Measurements from ENCODE around the gene MTSS2.

MTSS2 gene

DNA sequence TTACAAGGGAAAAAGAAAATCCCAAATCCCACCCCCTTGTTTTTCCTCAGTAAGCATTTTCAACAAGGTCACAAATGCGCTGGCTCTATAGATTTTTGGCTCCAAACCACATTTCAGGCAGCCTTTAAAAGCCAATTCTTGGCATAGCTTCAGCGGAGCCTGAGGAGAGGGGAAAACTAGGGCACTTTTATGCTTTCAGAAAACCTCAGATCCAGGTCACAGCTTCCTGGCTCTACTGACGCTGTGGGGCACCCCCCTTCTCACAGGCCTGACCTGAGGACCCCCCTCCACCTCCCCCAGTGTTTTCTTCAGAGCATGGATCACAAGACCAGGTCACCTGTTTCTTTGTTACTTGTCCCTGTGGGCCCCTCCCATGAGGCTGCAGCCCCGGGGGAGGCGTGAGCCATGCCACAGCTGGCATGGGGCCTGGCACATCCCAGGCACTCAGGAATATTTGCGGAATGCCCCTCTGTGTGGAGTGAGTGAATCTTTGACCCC is 30.1 kb upstream of the MTSS2 start:
- Histone ChIP-seq H3K4me3 (no peak overlapping the region), H3K27ac (peak overlapping the region in 18 of 21 experiments; percentile 32 to 91 (median 74))

DNA sequence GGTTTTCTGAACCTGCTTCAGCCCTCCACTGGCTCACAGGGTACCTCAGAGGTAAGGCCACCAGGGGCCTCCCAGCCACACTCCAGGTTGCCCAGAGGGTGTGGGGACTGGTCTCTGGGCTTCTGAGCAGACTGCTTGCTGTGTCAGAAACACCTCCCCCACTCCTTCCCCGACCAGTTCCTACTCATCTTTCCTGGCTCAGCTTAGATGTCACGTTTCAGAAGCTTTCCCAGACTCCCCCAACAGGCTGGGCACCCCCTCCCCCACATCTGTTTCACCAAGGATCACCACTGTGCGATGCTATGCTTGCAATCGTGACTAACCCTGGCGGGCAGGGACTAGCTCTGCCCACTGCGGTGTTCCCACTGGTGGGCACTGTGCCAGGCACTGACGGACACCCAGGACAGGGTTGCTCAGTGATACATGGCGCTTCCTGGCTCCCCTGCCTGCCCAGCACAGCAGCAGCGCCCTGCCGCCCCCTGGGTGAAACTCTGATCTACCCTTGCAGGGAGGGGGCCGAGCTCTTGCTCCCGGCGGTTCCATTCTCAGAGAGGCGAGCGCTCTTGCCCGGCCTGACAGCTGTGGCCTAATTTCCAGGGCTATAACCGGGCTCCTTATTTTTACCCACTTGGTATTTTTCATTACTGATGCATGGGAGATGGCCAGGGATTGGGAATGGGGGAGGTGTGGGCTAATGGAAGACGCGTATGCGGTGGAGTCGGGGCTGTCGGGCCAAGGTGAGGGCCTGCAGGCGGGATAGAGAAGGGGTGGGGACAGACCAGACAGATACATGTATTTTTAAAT is 29.4 kb upstream of the MTSS2 start:
- H3K27ac ChIP-seq = peak overlapping the region in 19 of 21 experiments; percentile 14 to 91 (median 74)
- no peak overlapping the region for H3K4me3 ChIP-seq

- no peak overlapping the region for H3K4me3 ChIP-seq
- H3K27ac ChIP-seq = peak overlapping the region in 19 of 21 experiments; percentile 7 to 91 (median 74)
Measured at GRCh38 chr16:70714581-70715054, 28.8 kb upstream of the MTSS2 start.

DNA sequence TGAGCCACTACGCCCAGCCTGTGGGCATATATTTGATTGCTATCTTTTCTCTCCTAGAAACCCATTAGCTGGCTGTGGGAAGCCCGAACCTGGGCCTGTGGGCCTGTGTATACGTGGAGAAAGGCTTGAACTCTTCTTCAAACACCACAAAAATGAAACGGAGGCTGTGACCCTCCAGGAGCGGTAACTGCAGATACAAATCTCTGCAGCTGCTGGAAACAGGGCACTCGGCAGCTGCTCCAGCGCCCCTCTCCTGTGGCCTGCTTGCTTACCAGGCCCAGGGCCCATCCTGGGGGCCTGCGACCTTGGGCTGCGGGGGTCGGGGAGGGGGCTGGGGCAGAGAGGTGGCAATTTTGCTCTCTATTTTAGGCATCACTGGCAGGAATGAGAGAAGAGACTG is 28.0 kb upstream of the MTSS2 start:
- Histone ChIP-seq H3K4me3 (no peak overlapping the region), H3K27ac (peak overlapping the region in 6 of 21 experiments; percentile 74 to 91 (median 78))

DNA sequence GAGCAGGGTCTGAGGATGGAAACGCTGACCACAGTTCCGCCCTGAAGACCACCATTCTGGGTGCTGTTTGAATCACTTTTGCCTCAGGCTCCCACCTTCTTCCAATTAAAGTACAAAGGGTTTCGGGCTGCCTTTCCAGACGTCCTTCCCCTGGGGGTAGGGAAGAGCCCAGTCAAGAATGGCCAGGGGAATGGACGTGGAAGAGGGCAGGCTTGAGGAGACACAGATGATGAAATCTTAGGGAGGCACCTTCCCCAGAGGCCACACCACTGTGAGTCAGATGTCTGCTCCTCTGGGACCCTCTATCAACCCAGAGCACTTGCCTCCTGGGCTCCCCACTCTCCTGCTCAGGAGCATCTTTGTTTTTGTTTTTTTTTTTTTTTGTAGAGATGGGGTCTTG is 27.5 kb upstream of the MTSS2 start:
- H3K27ac ChIP-seq = no peak overlapping the region
- no peak overlapping the region for H3K4me3 ChIP-seq

DNA sequence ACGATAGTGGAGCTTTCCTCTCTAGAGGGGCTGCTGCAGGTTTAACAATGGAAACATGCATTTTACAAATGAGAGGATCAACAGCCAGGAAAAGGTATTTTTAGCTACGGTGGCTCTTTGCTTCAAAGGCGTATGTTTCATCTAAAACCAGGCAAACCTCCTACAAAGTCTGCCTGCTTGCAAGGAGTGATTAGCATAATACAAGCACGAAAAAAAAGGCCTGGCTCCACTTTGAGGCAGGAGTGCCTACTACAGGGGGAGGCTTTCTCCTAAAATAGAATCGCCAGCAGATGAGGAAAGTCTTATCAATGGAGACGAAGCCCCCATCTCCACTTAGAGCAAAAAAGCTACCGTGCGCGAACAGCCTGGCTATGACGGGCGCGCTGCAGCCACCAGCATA is 27.1 kb upstream of the MTSS2 start:
- no peak overlapping the region for H3K4me3 ChIP-seq
- no peak overlapping the region for H3K27ac ChIP-seq

GRCh38 chr16:70712359-70712758 is 26.5 kb upstream of the MTSS2 start:
- Histone ChIP-seq H3K27ac (no peak overlapping the region), H3K4me3 (no peak overlapping the region)

DNA sequence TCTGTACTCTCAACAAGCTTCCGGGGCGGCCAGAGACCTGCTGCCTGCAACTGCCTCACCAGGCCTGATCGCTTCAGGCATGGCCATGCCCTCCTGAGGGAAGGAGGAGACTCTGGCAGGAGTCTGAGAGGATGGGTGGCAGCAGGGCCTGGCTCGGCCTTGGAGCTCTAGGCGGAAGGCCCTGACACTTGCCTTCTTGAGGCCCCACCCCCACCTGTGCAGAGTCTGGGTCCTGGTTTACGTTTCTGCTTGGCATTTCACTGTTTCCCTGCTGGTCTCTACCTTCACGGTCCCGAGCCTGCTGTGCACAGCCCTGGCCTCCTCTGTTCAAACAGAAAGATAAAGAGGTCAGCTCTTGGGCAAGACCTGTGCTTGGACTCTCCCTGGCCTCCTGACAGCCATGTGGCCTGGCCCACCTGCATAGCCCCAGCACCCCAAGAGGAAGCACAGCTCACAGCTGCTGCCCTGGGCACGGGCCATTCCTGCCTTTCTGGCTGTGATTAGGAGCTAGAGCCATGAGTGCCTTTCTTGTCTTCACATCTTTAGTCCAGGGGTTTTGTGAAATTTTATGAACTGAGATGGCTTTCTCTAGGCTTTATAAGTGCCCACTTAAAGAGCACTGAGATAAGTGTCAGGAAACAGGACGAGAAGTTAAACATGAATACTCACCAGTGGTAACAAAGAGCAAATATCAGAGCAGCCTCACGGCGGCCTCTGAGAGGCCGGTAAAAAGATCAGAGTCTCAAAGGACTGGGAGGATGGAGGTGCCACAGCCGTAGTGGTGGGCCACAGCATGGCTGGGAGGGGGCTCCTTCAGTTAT is 25.6 kb upstream of the MTSS2 start:
- no peak overlapping the region for H3K27ac ChIP-seq
- H3K4me3 ChIP-seq = no peak overlapping the region

DNA sequence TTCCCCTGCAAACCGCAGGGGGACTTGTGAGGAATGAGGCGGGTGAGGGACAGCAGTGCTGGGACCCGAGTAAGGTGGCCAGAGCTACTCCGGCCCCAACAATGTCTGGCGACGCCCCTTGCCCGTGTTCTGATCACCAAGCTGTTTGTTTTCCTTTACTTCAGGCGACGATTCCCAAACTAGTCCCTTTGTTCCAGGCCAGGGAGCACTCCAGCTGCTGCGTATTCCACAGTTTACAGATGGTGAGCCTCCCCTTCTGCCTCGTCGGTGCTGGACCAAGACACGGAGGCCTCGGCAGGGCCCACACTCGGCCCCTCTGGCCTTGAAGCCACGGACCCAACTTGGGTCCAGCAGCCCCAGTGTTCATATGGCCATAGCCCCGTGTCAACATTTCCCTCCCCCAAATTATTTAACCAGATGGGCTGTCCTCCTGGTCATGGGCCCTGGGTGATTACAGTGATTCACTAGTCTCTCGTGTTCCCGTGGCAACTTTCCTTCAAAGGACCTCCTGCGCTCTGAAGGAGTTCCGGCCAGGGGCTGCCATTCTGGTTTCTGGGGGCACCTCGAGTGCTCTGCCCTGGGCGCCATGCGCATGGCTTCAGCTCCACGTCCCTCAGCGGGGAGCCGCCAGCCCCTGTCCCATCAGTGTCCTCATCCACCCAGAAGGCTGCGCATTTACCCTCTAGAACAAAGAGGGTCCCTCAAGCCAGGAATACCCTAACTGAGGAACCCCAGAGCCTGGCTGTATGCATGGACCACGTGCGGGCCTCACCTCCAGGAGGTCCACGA is 24.8 kb upstream of the MTSS2 start:
- peak overlapping the region in 6 of 21 experiments; percentile 21 to 61 (median 39) for H3K27ac ChIP-seq
- no peak overlapping the region for H3K4me3 ChIP-seq

DNA sequence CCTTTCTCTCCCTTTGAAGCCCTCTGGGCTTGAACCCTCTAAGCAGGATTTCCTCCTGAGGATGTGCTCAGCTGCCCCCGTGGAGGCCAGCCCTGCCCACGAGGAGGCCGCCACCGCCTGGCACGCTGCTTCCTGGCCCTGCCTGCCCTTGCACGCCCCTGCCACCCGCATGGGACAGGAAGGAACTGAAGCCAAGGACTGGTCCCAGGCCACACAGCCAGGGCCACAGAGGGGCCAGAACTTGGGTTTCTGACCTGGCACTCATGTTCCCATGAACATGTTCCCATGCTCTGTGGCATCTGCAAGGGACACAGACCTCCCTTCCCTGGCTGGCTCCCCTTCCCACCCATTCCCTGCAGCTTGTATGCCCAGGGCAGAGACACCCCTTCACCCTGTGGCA is 24.1 kb upstream of the MTSS2 start:
- Histone ChIP-seq H3K4me3 (no peak overlapping the region), H3K27ac (peak overlapping the region in 9 of 21 experiments; percentile 23 to 61 (median 34))

DNA sequence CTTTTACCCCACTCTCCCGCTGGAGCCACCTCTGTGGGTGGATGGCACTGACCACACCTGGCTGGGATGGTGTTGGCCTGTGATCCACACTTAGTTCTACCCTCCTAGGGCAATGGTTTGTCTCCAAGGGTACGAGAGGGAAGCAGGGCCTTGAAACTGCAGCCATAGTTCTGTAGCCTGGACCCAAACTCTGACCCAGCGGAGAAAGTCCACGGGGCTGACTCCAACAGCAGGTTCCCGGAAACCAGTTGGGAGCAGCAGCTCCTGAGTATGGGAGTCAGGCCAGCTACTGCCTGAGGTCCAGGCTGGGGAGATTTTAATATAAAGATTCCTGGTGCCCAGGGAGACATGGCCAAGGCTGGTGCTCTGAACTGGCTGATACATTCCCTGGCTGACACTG is 23.6 kb upstream of the MTSS2 start:
- Histone ChIP-seq H3K4me3 (no peak overlapping the region), H3K27ac (peak overlapping the region in 10 of 21 experiments; percentile 23 to 61 (median 34))

DNA sequence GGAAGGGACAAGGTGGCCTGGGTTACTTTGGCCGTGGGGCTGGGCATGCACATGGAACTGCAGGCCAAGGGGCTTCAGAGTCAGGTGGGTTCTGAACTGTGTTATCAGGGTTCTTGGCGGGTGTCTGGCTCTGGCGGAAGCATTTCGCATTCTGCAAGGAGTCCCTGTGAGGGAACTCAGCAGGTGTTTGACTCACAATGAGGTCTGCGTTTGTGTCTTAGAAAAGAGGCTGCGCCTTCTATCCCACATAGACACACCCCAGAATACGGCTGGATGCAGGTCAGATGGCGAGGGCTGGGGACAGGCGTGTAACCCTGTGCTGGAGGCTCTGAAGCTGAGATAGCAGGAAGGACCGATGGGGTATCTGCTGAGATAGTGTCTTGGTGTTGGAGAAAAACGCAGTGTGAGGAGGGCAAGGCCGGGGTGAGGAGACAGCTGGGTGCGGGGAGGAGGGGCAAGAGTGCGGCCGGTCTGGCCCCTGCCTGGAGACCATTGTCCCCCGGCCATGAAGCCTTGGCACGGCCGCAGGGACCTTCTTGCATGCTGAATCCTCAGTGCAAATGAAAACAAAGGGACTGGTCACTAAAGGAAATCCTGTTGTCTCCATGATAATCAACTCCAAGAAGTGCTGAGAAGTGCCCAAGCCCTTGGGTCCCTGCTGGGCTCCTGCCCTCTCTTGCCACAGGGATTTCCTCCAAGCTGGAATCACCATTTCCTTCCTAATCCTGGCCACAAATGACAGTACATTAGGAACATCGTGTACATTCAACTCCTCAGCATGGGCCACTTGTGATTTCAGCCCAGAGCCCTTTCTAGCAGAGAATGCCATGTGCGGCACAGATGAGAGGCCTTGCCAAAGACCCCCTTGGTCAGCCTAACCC is 22.8 kb upstream of the MTSS2 start:
- H3K4me3 ChIP-seq = no peak overlapping the region
- peak overlapping the region in 7 of 21 experiments; percentile 23 to 90 (median 77) for H3K27ac ChIP-seq

- peak overlapping the region in 20 of 21 experiments; percentile 31 to 95 (median 74) for H3K27ac ChIP-seq
Measured at GRCh38 chr16:70706948-70707465, 21.2 kb upstream of the MTSS2 start.

GRCh38 chr16:70705056-70705455 is 19.2 kb upstream of the MTSS2 start:
- H3K27ac ChIP-seq = peak overlapping the region in 17 of 21 experiments; percentile 36 to 95 (median 79)
- no peak overlapping the region for H3K4me3 ChIP-seq

More at GRCh38 chr16:70706948-70707465, 21.2 kb upstream of the MTSS2 start:
- no peak overlapping the region for H3K4me3 ChIP-seq

DNA sequence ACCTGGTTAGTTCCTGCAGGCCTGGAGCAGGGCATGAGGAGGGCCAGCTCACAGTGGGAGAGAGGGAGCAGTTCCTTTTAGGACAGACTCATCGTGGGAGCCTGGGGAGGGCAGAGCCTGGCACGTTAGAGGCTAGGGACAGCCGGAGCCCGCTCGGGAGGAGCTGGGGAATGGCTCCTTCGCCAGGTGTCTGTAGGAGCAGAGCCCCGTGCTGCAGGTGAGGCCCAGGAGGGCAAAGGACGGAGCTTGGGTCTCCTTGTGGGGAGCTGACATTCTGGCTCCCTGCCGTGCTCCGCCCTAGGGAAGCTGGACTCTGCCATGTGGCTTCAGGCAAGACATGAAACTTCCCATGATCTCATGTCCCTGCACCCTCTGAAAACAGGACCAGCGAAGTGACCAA is 18.7 kb upstream of the MTSS2 start:
- no peak overlapping the region for H3K4me3 ChIP-seq
- peak overlapping the region in 19 of 21 experiments; percentile 36 to 95 (median 78) for H3K27ac ChIP-seq

DNA sequence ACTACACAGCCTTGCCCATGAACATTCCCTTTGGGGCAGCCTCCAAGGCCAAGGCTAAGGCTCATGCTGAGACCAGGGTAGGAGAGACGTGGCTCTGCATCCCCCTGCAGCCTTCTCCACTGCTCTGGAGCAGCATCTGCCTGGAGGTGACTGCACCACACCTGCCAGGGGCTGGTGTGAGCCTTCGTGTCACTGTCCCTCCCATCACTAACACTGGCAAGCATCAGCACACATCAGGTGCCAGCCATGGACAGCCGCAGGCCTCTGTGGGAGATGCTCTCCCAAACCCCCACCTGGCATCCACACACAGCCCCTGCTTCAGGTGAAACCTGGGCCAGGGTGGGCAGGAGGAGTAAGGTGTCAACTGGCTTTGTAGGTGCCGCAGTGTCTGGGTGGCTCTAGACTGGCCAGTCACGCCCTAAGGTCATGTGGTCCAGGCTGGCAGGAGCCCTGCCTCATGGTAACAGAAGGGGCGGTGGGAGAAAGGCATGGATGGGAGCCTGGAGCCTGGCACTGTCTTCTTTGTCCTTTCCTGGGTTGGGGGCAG is 18.1 kb upstream of the MTSS2 start:
- peak overlapping the region in 20 of 21 experiments; percentile 36 to 95 (median 78) for H3K27ac ChIP-seq
- no peak overlapping the region for H3K4me3 ChIP-seq

- peak overlapping the region in 20 of 21 experiments; percentile 60 to 95 (median 78) for H3K27ac ChIP-seq
Measured at GRCh38 chr16:70703041-70703834, 17.4 kb upstream of the MTSS2 start.

More at GRCh38 chr16:70703041-70703834, 17.4 kb upstream of the MTSS2 start:
- H3K4me3 ChIP-seq = no peak overlapping the region

Measured in skin epidermis (tissue), 12 donors.